IPS-18c (cell line): ENCODE measurements around the gene ZNF692.
A peak's percentile ranks its signal among the peaks of the same experiment; 100 is the strongest.
"Not testable (repeated sequence)": the region's sequence is repeated elsewhere in the genome, so short reads cannot be mapped to it uniquely, and the experiment has no call there.

Experiments used
- H3K4me3 ChIP-seq: 2 replicates; pipeline ENCODE4 v1.7.0; 2013; ENCODE audit warnings: low read depth, mild to moderate bottlenecking, low read length, moderate library complexity; ENCODE audit not compliant: insufficient read depth
- H3K9me3 ChIP-seq: one replicate; pipeline ENCODE4 v1.6.1; 2013; ENCODE audit warnings: mild to moderate bottlenecking, low read length, moderate library complexity; ENCODE audit not compliant: control insufficient read depth, insufficient read depth

The ZNF692 gene

GRCh38 chr1:248886237-248886895 lies 27.5 kb upstream of the ZNF692 start:
- Histone ChIP-seq H3K4me3 (no peak overlapping the region), H3K9me3 (no peaks in the 10 kb centered on the region)

DNA sequence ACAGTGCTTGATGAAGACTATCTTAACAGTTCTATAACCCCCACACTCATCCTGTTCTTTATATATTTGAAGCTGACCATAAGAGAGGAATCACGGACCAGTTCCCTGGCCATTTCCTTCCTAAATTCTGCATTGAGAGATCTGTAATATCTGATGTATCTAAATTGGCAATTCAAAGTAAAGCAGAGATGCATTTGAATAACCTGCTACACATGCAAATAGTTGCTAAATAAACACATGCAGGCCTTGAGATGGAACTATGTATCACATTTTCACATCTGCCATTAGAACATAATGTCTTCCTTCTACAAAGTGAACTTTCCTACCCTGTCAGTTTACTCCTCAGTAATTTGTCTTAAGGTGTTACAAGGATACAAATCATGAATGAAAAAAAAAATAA lies 26.8 kb upstream of the ZNF692 start:
- Histone ChIP-seq H3K4me3 (no peak overlapping the region), H3K9me3 (no peaks in the 10 kb centered on the region)

GRCh38 chr1:248884632-248885295 lies 25.9 kb upstream of the ZNF692 start:
- H3K9me3 ChIP-seq = no peaks in the 10 kb centered on the region
- H3K4me3 ChIP-seq = no peak overlapping the region

GRCh38 chr1:248882427-248882826 lies 23.5 kb upstream of the ZNF692 start:
- not testable (repeated sequence) for H3K4me3 ChIP-seq, H3K9me3 ChIP-seq

GRCh38 chr1:248881261-248881660 lies 22.4 kb upstream of the ZNF692 start:
- H3K9me3 ChIP-seq = no peaks in the 10 kb centered on the region
- H3K4me3 ChIP-seq = no peak overlapping the region

GRCh38 chr1:248873993-248874533 lies 15.2 kb upstream of the ZNF692 start:
- H3K4me3 ChIP-seq = peak overlapping the region; percentile 99
- no peaks in the 10 kb centered on the region for H3K9me3 ChIP-seq

GRCh38 chr1:248873409-248873992 lies 14.6 kb upstream of the ZNF692 start:
- H3K9me3 ChIP-seq = no peaks in the 10 kb centered on the region
- peak overlapping the region; percentile 99 for H3K4me3 ChIP-seq

DNA sequence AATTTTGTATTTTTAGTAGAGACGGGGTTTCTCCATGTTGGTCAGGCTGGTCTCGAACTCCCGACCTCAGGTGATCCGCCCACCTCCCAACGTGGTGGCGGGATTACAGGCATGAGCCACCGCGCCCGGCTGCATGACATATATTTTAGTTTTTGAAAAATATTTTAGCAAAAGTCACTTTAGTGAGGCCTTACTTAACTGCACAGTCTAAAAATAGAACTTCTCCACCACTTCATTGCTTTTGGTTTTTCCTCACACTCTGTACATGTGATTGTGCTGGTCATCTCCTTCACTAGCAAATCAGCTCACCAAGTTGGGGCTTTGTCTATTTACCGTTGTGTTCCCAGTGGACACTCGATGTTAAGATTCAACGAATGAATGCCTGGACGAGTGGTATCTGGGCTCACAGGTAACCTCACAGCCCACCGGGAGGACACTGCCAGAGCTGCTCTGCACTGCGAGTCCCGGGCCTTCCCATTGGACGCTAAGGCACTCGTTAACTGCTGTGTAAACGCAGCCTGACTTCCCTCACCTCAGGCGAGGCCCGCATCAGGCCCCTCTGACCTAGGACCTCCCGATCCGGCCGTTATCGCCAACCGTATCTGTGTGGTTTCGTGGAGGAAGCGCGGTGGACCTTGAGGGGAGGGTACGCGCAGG lies 14.0 kb upstream of the ZNF692 start:
- peak overlapping the region; percentile 99 for H3K4me3 ChIP-seq
- no peaks in the 10 kb centered on the region for H3K9me3 ChIP-seq

DNA sequence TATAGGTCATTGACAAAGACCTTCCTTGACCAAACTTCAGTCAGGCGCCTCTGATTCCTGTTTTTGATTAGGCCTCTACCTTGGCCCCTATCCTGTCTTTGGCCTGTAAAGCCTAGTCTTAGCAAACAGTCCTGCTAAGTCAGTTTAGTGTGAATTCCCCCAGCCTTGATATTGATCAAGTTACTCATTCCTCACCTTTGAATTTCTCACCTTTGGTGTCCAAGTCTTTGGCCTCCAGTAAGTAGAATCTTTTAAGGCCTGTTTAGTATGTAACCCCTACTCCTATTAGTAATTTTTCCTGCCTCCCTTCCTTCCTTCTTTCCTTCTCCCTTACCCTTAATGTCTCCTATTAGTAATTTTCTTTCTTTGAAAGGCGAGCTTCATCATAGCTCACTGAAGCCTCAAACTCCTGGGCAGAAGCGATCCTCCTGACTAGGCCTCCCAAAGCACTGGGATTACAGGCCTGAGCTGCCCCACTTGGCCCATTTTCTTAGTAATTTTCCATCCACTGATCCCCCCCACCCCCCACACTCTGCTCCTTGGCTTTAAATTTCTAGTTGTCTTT lies 13.0 kb upstream of the ZNF692 start:
- peak overlapping the region; percentile 99; the same call in 1 of the 2 replicates for H3K4me3 ChIP-seq
- H3K9me3 ChIP-seq = no peaks in the 10 kb centered on the region

- Histone ChIP-seq H3K4me3 (peak overlapping the region; percentile 87), H3K9me3 (no peaks in the 10 kb centered on the region)
These were observed 4.4 kb upstream of the ZNF692 start for GRCh38 chr1:248862998-248863881.

GRCh38 chr1:248862695-248862997 lies 3.8 kb upstream of the ZNF692 start:
- Histone ChIP-seq H3K9me3 (no peaks in the 10 kb centered on the region), H3K4me3 (peak overlapping the region; percentile 87)

- Histone ChIP-seq H3K4me3 (no peak overlapping the region), H3K9me3 (no peaks in the 10 kb centered on the region)
These were observed 2.7 kb upstream of the ZNF692 start for GRCh38 chr1:248861616-248862015.

DNA sequence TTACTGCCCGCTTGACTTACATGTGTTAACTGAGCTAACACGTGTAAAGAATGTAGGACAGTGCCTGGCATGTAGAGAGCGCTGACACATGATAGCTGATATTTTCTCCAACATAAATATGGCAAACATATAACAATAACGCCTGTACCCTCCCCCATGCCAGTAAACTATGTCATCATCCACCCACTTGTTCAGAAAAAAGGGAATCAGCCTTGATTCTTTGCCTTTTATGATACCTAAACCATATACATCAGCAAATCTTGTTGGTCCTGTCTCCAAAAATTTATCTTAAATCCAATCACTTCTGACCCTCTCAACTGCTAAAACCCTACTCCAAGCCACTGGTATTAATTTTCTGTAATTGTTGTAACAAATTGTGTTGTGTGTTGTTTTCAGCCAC lies 1.1 kb upstream of the ZNF692 start:
- H3K9me3 ChIP-seq = no peaks in the 10 kb centered on the region
- H3K4me3 ChIP-seq = no peak overlapping the region

DNA sequence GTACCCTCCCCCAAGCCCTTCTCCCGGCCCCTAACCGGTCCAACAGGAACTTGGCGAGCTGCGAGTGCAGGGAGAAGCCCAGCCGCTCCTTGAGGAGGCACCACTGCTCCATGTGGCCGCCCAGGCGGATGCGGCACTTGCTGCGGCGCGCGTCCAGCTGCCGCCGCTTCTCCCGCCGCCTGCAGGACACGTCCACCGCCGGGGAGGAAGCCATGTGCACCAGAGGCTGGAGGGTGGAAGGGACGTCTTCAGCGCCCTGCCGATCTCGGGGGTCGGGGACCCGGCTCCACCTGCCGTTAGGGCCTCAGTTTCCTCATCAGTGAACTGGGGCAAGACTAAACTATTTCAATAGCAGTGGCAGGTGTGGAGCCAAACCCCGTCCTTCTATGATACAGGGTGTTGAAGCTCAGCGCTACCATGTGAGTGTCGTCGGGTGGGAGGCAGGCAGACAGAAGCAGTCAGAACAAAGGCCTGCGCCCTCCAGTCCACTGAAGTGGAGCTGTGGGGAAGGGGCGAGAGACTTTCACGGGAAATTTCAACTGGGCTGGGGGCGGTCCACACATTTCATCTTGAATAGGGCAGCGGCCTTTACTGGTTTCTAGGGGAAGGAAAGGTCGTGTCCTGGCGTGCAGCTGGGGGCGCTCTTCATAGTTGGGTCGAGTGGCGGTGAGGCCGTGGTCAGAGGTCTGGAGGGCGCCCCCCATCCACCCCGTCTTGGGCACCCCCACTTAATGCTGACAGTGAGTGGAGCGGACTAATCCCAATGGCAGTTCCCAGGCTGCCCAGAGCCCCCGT lies 592 bp downstream of the ZNF692 start:
- Histone ChIP-seq H3K4me3 (peak overlapping the region; percentile 74), H3K9me3 (peaks cover 2% of the 10 kb centered on the region)

- H3K9me3 ChIP-seq = peaks cover 2% of the 10 kb centered on the region
- peak overlapping the region; percentile 74 for H3K4me3 ChIP-seq
These were observed 1.2 kb downstream of the ZNF692 start for GRCh38 chr1:248857749-248858095.

GRCh38 chr1:248857201-248857600 lies 1.7 kb downstream of the ZNF692 start:
- Histone ChIP-seq H3K4me3 (peak overlapping the region; percentile 74; the same call in 1 of the 2 replicates), H3K9me3 (peaks cover 2% of the 10 kb centered on the region)
